ENCODE data around the gene WASF3.

GRCh38 chr13:26515721-26516120, 41.8 kb upstream of the WASF3 start:
- TF ChIP-seq, protein P1, sequence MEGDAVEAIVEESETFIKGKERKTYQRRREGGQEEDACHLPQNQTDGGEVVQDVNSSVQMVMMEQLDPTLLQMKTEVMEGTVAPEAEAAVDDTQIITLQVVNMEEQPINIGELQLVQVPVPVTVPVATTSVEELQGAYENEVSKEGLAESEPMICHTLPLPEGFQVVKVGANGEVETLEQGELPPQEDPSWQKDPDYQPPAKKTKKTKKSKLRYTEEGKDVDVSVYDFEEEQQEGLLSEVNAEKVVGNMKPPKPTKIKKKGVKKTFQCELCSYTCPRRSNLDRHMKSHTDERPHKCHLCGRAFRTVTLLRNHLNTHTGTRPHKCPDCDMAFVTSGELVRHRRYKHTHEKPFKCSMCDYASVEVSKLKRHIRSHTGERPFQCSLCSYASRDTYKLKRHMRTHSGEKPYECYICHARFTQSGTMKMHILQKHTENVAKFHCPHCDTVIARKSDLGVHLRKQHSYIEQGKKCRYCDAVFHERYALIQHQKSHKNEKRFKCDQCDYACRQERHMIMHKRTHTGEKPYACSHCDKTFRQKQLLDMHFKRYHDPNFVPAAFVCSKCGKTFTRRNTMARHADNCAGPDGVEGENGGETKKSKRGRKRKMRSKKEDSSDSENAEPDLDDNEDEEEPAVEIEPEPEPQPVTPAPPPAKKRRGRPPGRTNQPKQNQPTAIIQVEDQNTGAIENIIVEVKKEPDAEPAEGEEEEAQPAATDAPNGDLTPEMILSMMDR (conservative IDR thresholded peaks at IDR 0.05; ENCODE audit: low read depth, low read length): no peak
- TF ChIP-seq EZH2 (IDR thresholded peaks at IDR 0.05; ENCODE audit: borderline replicate concordance, low read depth, low read length, poor library complexity, severe bottlenecking): no peak

All from A673 (cell line).